RWPE2 (cell line): Measurements from ENCODE around the gene SMYD3.

Experiments used
- ATAC-seq: fragments of 200-7000 bp; cut with Tn5 transposase; 3 replicates; pipeline ENCODE4 v1.9.1; 2021; ENCODE audit warnings: low read depth
- DNase-seq: peaks from one replicate; pipeline ENCODE4 v3.0.0-alpha.2; 2020; ENCODE audit warnings: low spot score
- H3K27ac ChIP-seq: fragments of 450-650 bp; 2 replicates; pipeline ENCODE4 v1.5.1; 2017; ENCODE audit warnings: mild to moderate bottlenecking; ENCODE audit not compliant: poor library complexity, severe bottlenecking
- H3K27me3 ChIP-seq: fragments of 250-450 bp; sonication (Bioruptor Pico); 2 replicates; pipeline ENCODE4 v1.5.1; 2021; ENCODE audit warnings: mild to moderate bottlenecking, moderate library complexity; ENCODE audit not compliant: insufficient read depth, poor library complexity, severe bottlenecking
- H3K36me3 ChIP-seq: fragments of 250-450 bp; sonication (Bioruptor Pico); 2 replicates; pipeline ENCODE4 v1.5.1; 2020; ENCODE audit warnings: low read depth, mild to moderate bottlenecking, moderate library complexity
- H3K4me1 ChIP-seq: fragments of 250-450 bp; sonication (Bioruptor Pico); 2 replicates; pipeline ENCODE4 v1.5.1; 2021; ENCODE audit warnings: mild to moderate bottlenecking, moderate library complexity; ENCODE audit not compliant: insufficient read depth, poor library complexity, severe bottlenecking
- H3K4me3 ChIP-seq: fragments of 250-450 bp; sonication (Bioruptor Pico); 2 replicates; pipeline ENCODE4 v1.5.1; 2021; ENCODE audit warnings: mild to moderate bottlenecking, moderate library complexity; ENCODE audit not compliant: severe bottlenecking
- H3K9me3 ChIP-seq: fragments of 250-450 bp; sonication (Bioruptor Pico); 2 replicates; pipeline ENCODE4 v1.5.1; 2021; ENCODE audit warnings: mild to moderate bottlenecking, moderate library complexity; ENCODE audit not compliant: severe bottlenecking
- TF ChIP-seq, protein P1 (sequence below): fragments of 450-650 bp; IDR thresholded peaks from one replicate; pipeline ENCODE4 v1.5.1; 2017; ENCODE audit warnings: mild to moderate bottlenecking, moderate library complexity; ENCODE audit not compliant: poor library complexity, severe bottlenecking

SMYD3 gene

GRCh38 chr1:245829194-245829593 is 677.9 kb downstream of the SMYD3 start:
- H3K36me3 ChIP-seq, result no peaks in the 10 kb centered on the region
- DNase-seq, result no peak
- no peak for ATAC-seq
- TF ChIP-seq, protein P1, sequence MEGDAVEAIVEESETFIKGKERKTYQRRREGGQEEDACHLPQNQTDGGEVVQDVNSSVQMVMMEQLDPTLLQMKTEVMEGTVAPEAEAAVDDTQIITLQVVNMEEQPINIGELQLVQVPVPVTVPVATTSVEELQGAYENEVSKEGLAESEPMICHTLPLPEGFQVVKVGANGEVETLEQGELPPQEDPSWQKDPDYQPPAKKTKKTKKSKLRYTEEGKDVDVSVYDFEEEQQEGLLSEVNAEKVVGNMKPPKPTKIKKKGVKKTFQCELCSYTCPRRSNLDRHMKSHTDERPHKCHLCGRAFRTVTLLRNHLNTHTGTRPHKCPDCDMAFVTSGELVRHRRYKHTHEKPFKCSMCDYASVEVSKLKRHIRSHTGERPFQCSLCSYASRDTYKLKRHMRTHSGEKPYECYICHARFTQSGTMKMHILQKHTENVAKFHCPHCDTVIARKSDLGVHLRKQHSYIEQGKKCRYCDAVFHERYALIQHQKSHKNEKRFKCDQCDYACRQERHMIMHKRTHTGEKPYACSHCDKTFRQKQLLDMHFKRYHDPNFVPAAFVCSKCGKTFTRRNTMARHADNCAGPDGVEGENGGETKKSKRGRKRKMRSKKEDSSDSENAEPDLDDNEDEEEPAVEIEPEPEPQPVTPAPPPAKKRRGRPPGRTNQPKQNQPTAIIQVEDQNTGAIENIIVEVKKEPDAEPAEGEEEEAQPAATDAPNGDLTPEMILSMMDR, result no peak
- no peak overlapping the region for H3K4me3 ChIP-seq
- no peaks in the 10 kb centered on the region for H3K4me1 ChIP-seq
- H3K27me3 ChIP-seq, result no peaks in the 10 kb centered on the region
- H3K27ac ChIP-seq, result no peak overlapping the region
- no peaks in the 10 kb centered on the region for H3K9me3 ChIP-seq

DNA sequence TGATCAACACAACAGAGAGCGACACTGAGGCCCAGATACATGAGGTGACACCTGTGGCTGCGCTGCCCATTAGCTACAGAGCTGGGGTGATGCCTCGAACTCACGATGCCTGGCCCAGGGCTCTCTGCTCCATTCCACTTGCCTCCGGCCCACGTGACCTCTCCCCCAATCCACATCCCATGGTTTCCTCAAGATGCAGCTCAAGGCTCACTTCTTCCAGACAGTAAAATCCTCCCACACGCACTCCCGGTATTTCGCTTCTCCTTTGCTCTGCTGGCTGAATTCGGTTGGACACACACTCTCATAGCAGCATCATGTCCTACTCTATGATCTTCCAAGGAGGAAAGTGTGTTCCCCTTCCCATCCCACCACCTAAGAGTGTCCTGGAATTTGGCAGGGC is 679.8 kb downstream of the SMYD3 start:
- no peak overlapping the region for H3K27ac ChIP-seq
- H3K4me1 ChIP-seq, result peaks cover 10% of the 10 kb centered on the region
- no peak overlapping the region for H3K4me3 ChIP-seq
- DNase-seq, result no peak
- H3K36me3 ChIP-seq, result no peaks in the 10 kb centered on the region
- H3K9me3 ChIP-seq, result no peaks in the 10 kb centered on the region
- H3K27me3 ChIP-seq, result no peaks in the 10 kb centered on the region
- no peak for ATAC-seq
- TF ChIP-seq, protein P1, result no peak

DNA sequence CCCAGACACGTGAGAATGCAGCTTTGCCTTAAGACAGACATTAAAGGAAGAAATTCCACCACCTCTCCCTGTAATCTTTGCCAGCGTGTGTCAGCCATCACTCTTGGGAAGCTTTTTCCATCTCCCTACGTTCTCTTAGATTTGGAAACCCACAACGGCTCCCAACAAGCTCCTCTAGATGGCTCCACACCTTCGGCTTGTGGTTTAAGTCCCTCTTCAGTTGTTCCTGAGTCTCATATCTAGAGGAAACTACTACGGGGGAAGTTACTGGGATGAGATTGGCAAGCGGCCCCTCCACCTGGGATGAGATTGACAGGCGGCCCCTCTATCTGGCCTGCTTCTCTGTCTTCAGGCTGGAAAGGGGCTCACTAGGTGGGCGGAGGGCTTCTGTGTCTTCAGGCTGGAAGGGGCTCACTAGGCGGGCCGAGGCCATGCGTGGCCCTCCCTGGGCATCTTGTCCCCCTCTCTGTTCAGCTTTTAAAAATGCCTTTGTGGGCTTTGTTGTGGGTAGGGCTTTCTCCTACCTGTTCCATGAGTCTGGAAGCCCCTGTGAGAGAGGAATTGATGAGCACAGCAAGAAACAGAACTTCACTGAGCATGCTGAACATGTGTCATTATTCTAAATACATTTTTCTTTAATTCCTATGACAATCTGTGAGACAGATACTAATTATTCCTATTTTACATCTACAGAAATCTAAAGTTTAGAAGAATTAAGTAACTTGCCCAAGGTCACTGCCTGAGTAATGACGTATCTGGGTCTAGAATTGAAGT is 681.8 kb downstream of the SMYD3 start:
- Histone ChIP-seq H3K9me3 (no peaks in the 10 kb centered on the region), H3K4me3 (no peak overlapping the region), H3K36me3 (no peaks in the 10 kb centered on the region), H3K27ac (no peak overlapping the region), H3K4me1 (peaks cover 10% of the 10 kb centered on the region), H3K27me3 (no peaks in the 10 kb centered on the region)
- no peak for ATAC-seq
- DNase-seq, result no peak
- TF ChIP-seq, protein P1, result no peak

- ATAC-seq (no peak), DNase-seq (no peak)
- Histone ChIP-seq H3K4me3 (no peak overlapping the region), H3K9me3 (no peaks in the 10 kb centered on the region), H3K36me3 (no peaks in the 10 kb centered on the region), H3K27me3 (no peaks in the 10 kb centered on the region), H3K27ac (peak overlapping the region; percentile 70), H3K4me1 (peaks cover 10% of the 10 kb centered on the region)
- TF ChIP-seq, protein P1, result no peak
These were observed 683.5 kb downstream of the SMYD3 start for GRCh38 chr1:245823408-245824147.
